ENCODE results near the gene KLHDC4. TPM values are rescaled to one million over a fixed set of nuclear protein-coding genes. Genes with fewer than 3 reads are reported as not detected.
A peak's percentile ranks its signal among the peaks of the same experiment; 100 is the strongest.

KLHDC4 gene
- total RNA-seq, 6 donors from 2014 or later, result 30.7 to 248 (median 37.5) TPM

DNA sequence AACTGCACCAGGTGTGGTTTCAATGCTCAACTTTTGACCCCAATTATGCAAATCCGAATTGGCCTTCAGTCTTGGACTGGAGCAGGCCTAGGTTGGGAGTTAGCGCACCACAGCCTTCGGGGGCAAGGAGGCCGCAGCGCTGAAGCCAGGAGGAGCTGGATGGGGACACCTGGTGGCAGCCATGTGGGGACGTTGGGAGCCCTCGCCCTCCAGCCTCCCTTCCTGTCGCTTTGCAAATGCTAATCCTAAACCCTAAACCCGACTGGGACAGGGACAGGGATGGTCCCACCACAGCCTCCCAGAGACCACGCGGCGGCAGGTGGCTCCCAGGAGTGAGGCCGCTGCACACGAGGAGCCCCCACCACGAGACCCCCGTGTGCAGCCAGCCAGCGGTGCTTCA is 58.7 kb downstream of the KLHDC4 start:
- peaks cover 14 to 77% (median 54%) of the 10 kb centered on the region in 4 donors for H3K36me3 ChIP-seq
- no peak overlapping the region for H3K27ac ChIP-seq
- DNase-seq, result peak in 1 of 2 donors; percentile 75
- WGBS, 2 donors, result 91 to 94% methylated on average over 12 to 17 of the region's 17 CpGs
- no peak for ATAC-seq (ENCODE audit: low FRiP score in 2 of 2)
- TF ChIP-seq EP300 (IDR thresholded peaks at IDR 0.05) (no peak), CTCF (IDR thresholded peaks at IDR 0.05) (no peak)
- peaks cover 0 to 10% (median 1%) of the 10 kb centered on the region in 4 donors for H3K4me1 ChIP-seq
- no peaks in the 10 kb centered on the region for H3K9me3 ChIP-seq
- H3K4me3 ChIP-seq, result no peak overlapping the region
- H3K27me3 ChIP-seq, result no peaks in the 10 kb centered on the region

DNA sequence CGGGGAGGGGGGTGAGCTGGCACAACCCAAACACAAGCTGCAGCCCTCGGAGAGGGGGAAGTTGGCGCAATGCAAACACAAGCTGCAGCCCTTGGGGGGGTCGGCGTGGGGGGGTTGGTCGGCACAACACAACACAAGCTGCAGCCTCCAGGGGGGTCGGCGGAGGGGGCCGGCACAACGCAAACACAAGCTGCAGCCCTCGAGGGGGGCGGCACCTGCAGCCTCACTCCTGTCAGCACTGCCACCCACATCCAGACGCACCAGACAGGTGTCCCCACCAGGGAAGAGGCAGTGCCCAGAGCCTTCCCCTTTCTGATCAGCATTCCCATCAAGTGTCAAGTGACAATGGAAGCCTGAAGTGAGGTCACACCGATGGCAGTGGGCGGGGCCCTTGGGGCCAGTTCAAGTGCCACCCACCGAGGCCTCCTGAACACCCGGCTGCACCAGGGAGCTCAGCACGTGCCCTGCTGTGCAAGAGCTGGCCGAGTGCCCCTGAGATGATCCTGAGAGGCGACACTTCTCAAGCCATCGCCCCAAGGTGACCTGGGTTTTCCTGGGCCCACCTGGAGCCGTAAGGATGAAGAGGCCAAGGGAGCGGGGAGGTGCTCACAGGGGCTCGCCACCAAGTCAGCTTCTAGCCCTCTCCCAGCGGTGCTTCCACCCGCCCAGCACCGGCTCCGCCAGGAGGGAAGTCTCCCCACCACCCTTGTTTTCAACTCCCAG is 59.3 kb downstream of the KLHDC4 start:
- 70 to 96% methylated on average over 5 to 28 of the region's 28 CpGs for WGBS, 2 donors
- Histone ChIP-seq H3K27me3 (no peaks in the 10 kb centered on the region), H3K4me3 (peak overlapping the region in 1 of 4 donors; percentile 33), H3K36me3 (peaks cover 14 to 77% (median 51%) of the 10 kb centered on the region in 4 donors), H3K4me1 (peaks cover 0 to 10% (median 1%) of the 10 kb centered on the region in 4 donors), H3K9me3 (no peaks in the 10 kb centered on the region), H3K27ac (no peak overlapping the region)
- DNase-seq (peak in 1 of 2 donors; percentile 77), ATAC-seq (ENCODE audit: low FRiP score in 2 of 2) (no peak)
- TF ChIP-seq POLR2AphosphoS5 (IDR thresholded peaks at IDR 0.05), result no peak
- no peak for TF ChIP-seq POLR2A (IDR thresholded peaks at IDR 0.05)
- TF ChIP-seq EP300 (IDR thresholded peaks at IDR 0.05), result no peak
- no peak for TF ChIP-seq CTCF (IDR thresholded peaks at IDR 0.05)

- Histone ChIP-seq H3K36me3 (peaks cover 14 to 77% (median 47%) of the 10 kb centered on the region in 4 donors), H3K4me3 (peak overlapping the region in 1 of 4 donors; percentile 33), H3K4me1 (peaks cover 0 to 10% (median 1%) of the 10 kb centered on the region in 4 donors), H3K9me3 (no peaks in the 10 kb centered on the region), H3K27me3 (no peaks in the 10 kb centered on the region), H3K27ac (no peak overlapping the region)
- peak in 1 of 2 donors; percentile 54 for ATAC-seq (ENCODE audit: low FRiP score in 2 of 2)
- no peak for TF ChIP-seq CTCF (IDR thresholded peaks at IDR 0.05)
- 58 to 67% methylated on average over 3 to 25 of the region's 31 CpGs for WGBS, 2 donors
- peak; percentile 65 to 87 for DNase-seq
Observed at GRCh38 chr16:87705771-87706277, 60.0 kb downstream of the KLHDC4 start.

- Histone ChIP-seq H3K36me3 (peaks cover 14 to 71% (median 42%) of the 10 kb centered on the region in 4 donors), H3K27ac (no peak overlapping the region), H3K4me1 (peaks cover 0 to 10% (median 1%) of the 10 kb centered on the region in 4 donors), H3K9me3 (no peaks in the 10 kb centered on the region), H3K4me3 (no peak overlapping the region), H3K27me3 (no peaks in the 10 kb centered on the region)
- 91 to 96% methylated on average over 24 to 34 of the region's 34 CpGs for WGBS, 2 donors
- ATAC-seq (ENCODE audit: low FRiP score in 2 of 2) (no peak), DNase-seq (peak in 1 of 2 donors; percentile 84)
- TF ChIP-seq EP300 (IDR thresholded peaks at IDR 0.05), result no peak
Observed at GRCh38 chr16:87704754-87705353, 60.9 kb downstream of the KLHDC4 start.

DNA sequence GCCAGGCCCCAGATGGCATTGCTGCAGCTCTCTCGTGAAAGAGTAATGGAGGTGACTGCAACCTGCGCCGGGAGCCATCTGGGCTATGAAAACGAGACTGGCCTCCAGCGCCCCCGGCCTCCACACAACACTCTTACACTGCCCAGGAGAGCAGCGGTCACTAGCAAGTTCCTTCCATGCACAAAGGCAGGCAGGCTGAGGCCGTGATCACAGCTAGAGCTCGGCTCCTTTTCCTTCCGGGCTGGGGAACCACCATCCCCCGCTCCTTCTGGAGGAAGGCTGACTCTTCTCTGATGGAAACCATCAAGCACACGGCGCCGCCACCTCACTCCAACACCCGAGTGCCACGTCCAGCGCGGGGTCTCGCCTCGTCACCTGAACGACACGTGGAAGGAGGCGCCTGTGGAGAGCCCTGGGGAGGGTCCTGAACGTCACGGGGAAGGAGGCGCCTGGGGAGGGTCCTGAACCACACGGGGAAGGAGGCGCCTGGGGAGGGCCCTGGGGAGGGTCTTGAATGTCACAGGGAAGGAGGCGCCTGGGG is 61.9 kb downstream of the KLHDC4 start:
- 83 to 89% methylated on average over 17 to 29 of the region's 29 CpGs for WGBS, 2 donors
- Histone ChIP-seq H3K27ac (no peak overlapping the region), H3K4me3 (no peak overlapping the region), H3K4me1 (peaks cover 0 to 10% (median 1%) of the 10 kb centered on the region in 4 donors), H3K36me3 (peaks cover 11 to 68% (median 38%) of the 10 kb centered on the region in 4 donors), H3K27me3 (no peaks in the 10 kb centered on the region), H3K9me3 (no peaks in the 10 kb centered on the region)
- ATAC-seq (ENCODE audit: low FRiP score in 2 of 2) (no peak), DNase-seq (no peak)
- TF ChIP-seq EP300 (IDR thresholded peaks at IDR 0.05), result no peak
- TF ChIP-seq CTCF (IDR thresholded peaks at IDR 0.05), result no peak
- no peak for TF ChIP-seq POLR2A (IDR thresholded peaks at IDR 0.05)
- no peak for TF ChIP-seq POLR2AphosphoS5 (IDR thresholded peaks at IDR 0.05)

All from upper lobe of left lung (tissue), 6 donors.